GM19240 (cell line): Measurements from ENCODE around the gene C4B.

Experiments
- DNase-seq: peaks from one replicate; pipeline ENCODE4 v3.0.0; 2011; ENCODE audit warnings: low spot score; ENCODE audit not compliant: insufficient read length

The C4B gene

DNA sequence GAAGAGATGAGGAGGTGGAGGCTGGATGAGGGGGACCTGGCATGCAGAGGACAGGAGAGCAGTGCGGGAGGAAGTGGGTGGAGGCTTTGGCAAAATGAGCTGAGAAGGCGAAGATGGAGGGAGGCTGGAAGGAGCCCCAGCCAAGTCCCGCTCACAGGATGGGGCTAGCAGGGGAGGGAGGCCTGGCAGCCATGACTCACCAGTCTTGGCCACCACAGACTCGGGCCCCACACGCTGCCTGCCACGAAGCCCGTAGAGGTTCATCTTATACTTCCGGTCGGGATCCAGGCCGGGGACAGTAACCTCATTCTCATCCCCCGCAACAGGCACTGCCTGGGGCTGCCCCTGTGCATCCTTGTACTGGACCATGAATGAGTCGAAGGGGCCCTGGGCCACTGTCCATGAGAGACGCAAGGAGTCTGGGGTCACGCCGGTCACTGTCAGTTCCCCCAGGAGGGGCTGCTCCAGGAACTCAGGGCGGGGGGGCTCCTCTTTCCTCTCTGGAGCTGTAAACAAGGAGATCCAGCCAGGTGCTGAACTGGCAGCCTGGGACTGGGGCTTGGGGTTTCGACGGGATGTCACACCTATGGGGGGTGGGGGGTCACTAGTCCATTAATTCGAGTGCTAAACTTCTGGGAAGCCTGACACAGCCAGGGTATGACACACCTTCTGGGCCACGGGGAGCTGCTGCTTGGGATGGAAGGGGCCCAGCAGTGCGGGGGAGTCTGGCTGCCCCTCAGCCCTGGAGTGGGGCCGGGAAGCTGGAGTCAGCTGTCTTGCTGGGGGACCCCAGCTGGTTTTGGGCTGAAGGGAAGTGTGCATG, 66.8 kb downstream of the C4B start:
- DNase-seq, result no peak

DNA sequence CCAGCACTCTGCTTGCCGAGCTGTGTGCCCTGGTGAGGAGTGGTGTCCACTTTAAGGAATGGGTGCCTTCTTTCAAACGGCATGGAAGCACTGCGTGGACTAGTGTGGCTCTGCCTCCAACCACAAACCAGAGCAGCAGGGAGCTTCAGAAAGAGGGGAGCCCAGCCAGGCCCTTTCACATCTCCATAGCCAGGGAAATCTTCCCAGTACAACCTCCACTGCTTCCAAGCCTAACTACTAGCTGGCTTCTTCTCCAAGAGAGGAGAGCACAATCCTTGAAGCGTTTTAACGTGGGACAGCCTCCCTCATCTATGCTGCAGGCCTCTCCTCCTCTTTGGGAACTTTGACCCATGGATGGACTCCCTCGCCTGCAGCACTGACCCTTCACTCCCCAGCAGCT, 67.9 kb downstream of the C4B start:
- no peak for DNase-seq

DNA sequence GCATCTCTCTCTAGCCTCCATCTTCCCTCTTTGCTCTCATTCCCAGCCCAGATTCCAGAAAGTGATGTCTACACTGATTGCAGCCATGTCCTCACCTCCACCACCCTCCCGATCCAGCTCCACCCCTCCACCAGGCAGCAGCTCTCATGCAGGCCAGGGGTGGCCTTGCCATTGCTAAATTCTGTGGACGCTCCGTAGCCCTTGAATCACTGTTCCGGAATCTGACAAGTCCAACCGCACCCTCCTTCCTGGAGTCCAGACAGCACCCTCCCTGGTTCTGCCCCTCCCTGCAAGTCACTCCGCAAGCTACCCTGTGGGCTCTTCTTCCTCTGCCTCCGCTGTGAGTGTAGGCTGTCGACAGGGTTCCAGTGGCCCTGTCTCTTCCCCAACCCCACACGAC, 68.3 kb downstream of the C4B start:
- DNase-seq, result no peak

DNA sequence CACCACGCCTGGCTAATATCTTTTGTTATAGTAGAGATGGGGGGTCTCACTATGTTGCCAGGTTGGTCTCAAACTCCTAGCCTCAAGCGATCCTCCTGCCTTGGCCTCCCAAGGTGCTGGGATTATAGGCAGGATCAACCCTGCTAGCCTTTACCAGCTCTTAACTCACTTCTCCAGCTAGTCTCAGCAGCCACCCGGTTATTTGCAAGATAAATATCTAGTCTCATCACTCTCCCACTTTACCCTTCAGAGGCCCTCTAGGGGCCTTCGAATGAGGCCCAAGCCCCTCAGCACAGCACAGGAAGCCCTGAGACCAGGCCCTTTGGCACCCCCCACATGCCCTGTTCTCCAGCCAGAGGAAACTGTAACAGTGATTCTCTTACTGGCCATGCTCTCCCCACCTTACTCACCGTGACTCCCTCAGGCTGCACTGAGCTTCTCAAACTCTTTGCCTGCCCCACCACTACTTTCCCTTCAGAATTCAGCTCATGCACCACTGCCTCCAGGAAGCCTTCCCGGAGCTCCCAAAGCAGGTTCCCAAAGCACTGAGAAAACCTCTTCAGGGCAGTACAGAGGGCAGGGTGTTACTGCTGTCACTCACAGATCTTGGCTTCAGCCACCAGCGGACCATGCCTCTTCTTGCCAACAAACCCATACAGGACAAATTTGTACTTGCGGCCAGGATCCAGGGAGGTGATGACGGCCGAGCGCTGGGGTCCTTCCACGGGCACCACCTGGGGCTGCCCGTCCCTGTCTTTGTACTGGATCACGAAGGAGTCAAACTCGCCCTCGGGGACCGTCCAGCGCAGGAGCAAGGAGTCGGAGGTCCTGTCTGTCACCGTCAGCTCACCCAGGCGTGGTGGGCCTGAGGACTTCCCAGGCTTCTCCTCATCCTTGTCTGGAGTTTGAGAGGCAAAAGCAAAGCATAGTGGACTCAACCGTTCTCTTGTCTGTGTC, 69.5 kb downstream of the C4B start:
- DNase-seq, result no peak

DNA sequence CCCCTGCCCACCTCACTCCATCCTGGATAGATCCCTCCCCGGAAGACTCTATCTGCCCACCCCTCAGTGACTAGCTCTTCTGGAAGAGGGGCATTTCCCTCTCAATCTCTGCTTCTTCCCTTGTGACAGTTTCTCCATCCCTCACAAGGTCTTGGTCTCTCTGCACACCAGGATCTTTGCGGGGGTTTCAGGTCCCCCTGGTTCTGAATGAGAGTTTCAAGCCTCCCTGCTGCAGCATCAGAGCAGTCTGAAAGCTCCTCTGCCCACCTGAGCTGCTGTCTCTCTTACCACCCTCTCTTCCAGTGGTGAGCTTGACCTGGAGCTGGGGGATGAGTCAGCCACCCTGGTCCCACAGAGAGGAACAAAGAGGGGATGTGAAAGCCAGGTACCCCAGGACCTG, 70.2 kb downstream of the C4B start:
- DNase-seq, result no peak
